HepG2 (cell line): ENCODE data around the gene MIDN. TPM values are rescaled to one million over a fixed set of nuclear protein-coding genes. Genes with fewer than 3 reads are reported as not detected.
A peak's percentile ranks its signal among the peaks of the same experiment; 100 is the strongest.

Source experiments
- ARNT ChIP-seq: fragments of 450-650 bp; IDR thresholded peaks from 2 replicates; pipeline ENCODE4 v1.6.1; 2017
- ATRX ChIP-seq: sonication (generic); formaldehyde crosslinking; IDR thresholded peaks from 2 replicates; pipeline ENCODE4 v1.4.0; 2020; ENCODE audit warnings: missing genetic modification reagents, borderline replicate concordance
- BRD4 ChIP-seq: sonication (generic); formaldehyde crosslinking; IDR thresholded peaks from 2 replicates; pipeline ENCODE4 v1.4.0; 2020; ENCODE audit warnings: missing genetic modification reagents
- ELF1 ChIP-seq: sonication (generic); formaldehyde crosslinking; IDR thresholded peaks from 2 replicates; pipeline ENCODE4 v1.4.0; 2020; ENCODE audit warnings: missing genetic modification reagents
- MXI1 ChIP-seq: IDR thresholded peaks from 3 replicates; pipeline ENCODE4 v1.6.1; 2012; ENCODE audit warnings: low read depth, low read length, inconsistent platforms, borderline replicate concordance
- MYC ChIP-seq: sonication (generic); formaldehyde crosslinking; IDR thresholded peaks from 2 replicates; pipeline ENCODE4 v1.9.0; 2021; ENCODE audit warnings: missing genetic modification reagents, borderline replicate concordance
- MYNN ChIP-seq: sonication (generic); formaldehyde crosslinking; IDR thresholded peaks from 2 replicates; pipeline ENCODE4 v1.4.0; 2020; ENCODE audit warnings: mild to moderate bottlenecking, low read depth, missing genetic modification reagents
- NFE2L1 ChIP-seq: sonication (generic); formaldehyde crosslinking; IDR thresholded peaks from 2 replicates; pipeline ENCODE4 v1.4.0; 2020; ENCODE audit warnings: missing genetic modification reagents, mild to moderate bottlenecking, borderline replicate concordance
- NR2F1 ChIP-seq, 2 experiments: fragments of 450-650 bp in 1 of 2; formaldehyde crosslinking in 1 of 2; IDR thresholded peaks; 2 replicates each; pipeline versions ENCODE4 v1.5.0 to v1.6.1; 2016 to 2020; ENCODE audit warnings: mild to moderate bottlenecking in 1 of 2, missing compliant biosample characterization in 1 of 2, missing genetic modification reagents in 1 of 2, moderate library complexity in 1 of 2
- SMAD1 ChIP-seq: sonication (generic); formaldehyde crosslinking; IDR thresholded peaks from 2 replicates; pipeline ENCODE4 v1.4.0; 2020; ENCODE audit warnings: missing genetic modification reagents, low read depth, mild to moderate bottlenecking, borderline replicate concordance
- TARDBP ChIP-seq: sonication (generic); formaldehyde crosslinking; IDR thresholded peaks from 2 replicates; pipeline ENCODE4 v1.8.0; 2022; ENCODE audit warnings: mild to moderate bottlenecking, missing genetic modification reagents
- ZNF264 ChIP-seq: sonication (generic); formaldehyde crosslinking; IDR thresholded peaks from 2 replicates; pipeline ENCODE4 v1.4.0; 2020; ENCODE audit warnings: missing genetic modification reagents
- ZNF567 ChIP-seq: sonication (generic); formaldehyde crosslinking; IDR thresholded peaks from 2 replicates; pipeline ENCODE4 v1.8.1; 2023; ENCODE audit warnings: mild to moderate bottlenecking, missing genetic modification reagents, borderline replicate concordance
- ZNF574 ChIP-seq: sonication (generic); formaldehyde crosslinking; IDR thresholded peaks from 2 replicates; pipeline ENCODE4 v1.4.0; 2020; ENCODE audit warnings: missing genetic modification reagents
- ZNF746 ChIP-seq: sonication (generic); formaldehyde crosslinking; IDR thresholded peaks from 2 replicates; pipeline ENCODE4 v1.8.0; 2022; ENCODE audit warnings: mild to moderate bottlenecking, missing genetic modification reagents
- polyA plus RNA-seq, 8 experiments: library from polyadenylated mRNA; depleted of rRNA in 3 of 8; stranded (reverse) in 7 of 8; unstranded in 1 of 8; fragments of >200 nt; fragmentation: Illumina TruSeq in 4 of 8; extraction: Trizol in 4 of 8; gene quantifications; 2 replicates each; pipeline versions ENCODE4 v1.2.1 to v1.2.3, GENCODE V29; 2011 to 2016; ENCODE audit warnings: low read depth in 4 of 8, missing spikeins in 1 of 8, mixed read lengths in 1 of 8; ENCODE audit not compliant: insufficient read depth in 1 of 8
- total RNA-seq, 5 experiments: library from RNA; depleted of rRNA; stranded (reverse); fragments of >200 nt; fragmentation: Illumina TruSeq; extraction: Trizol; gene quantifications; 2 replicates each; pipeline ENCODE4 v1.2.3, GENCODE V29; 2016; ENCODE audit warnings: low read depth in 1 of 5
- TF ChIP-seq, protein P1 (sequence below): sonication (generic); formaldehyde crosslinking; IDR thresholded peaks from 2 replicates; pipeline ENCODE4 v1.4.0; 2020; ENCODE audit warnings: missing genetic modification reagents
- TF ChIP-seq, protein P2 (sequence below): sonication (generic); formaldehyde crosslinking; IDR thresholded peaks from 2 replicates; pipeline ENCODE4 v1.4.0; 2020; ENCODE audit warnings: missing genetic modification reagents, borderline replicate concordance

Gene MIDN
- total and polyA plus RNA-seq, 2 of the 13 experiments (the other 11 are each of a cell fraction or from before 2014, with no cell fraction given) = 8.4 to 18.0 TPM

- 0 out of 2 replicates have a peak, but pooled peaks have one; percentile 27 for TF ChIP-seq ZNF574 (CRISPR knock-in tag)
- no peak for TF ChIP-seq ELF1 (CRISPR knock-in tag)
- no peak for TF ChIP-seq NFE2L1
- TF ChIP-seq ZNF567 (CRISPR knock-in tag) = no peak
- TF ChIP-seq, protein P1, sequence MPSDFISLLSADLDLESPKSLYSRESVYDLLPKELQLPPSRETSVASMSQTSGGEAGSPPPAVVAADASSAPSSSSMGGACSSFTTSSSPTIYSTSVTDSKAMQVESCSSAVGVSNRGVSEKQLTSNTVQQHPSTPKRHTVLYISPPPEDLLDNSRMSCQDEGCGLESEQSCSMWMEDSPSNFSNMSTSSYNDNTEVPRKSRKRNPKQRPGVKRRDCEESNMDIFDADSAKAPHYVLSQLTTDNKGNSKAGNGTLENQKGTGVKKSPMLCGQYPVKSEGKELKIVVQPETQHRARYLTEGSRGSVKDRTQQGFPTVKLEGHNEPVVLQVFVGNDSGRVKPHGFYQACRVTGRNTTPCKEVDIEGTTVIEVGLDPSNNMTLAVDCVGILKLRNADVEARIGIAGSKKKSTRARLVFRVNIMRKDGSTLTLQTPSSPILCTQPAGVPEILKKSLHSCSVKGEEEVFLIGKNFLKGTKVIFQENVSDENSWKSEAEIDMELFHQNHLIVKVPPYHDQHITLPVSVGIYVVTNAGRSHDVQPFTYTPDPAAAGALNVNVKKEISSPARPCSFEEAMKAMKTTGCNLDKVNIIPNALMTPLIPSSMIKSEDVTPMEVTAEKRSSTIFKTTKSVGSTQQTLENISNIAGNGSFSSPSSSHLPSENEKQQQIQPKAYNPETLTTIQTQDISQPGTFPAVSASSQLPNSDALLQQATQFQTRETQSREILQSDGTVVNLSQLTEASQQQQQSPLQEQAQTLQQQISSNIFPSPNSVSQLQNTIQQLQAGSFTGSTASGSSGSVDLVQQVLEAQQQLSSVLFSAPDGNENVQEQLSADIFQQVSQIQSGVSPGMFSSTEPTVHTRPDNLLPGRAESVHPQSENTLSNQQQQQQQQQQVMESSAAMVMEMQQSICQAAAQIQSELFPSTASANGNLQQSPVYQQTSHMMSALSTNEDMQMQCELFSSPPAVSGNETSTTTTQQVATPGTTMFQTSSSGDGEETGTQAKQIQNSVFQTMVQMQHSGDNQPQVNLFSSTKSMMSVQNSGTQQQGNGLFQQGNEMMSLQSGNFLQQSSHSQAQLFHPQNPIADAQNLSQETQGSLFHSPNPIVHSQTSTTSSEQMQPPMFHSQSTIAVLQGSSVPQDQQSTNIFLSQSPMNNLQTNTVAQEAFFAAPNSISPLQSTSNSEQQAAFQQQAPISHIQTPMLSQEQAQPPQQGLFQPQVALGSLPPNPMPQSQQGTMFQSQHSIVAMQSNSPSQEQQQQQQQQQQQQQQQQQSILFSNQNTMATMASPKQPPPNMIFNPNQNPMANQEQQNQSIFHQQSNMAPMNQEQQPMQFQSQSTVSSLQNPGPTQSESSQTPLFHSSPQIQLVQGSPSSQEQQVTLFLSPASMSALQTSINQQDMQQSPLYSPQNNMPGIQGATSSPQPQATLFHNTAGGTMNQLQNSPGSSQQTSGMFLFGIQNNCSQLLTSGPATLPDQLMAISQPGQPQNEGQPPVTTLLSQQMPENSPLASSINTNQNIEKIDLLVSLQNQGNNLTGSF (CRISPR knock-in tag) = no peak
- peak; percentile 63 to 81 for TF ChIP-seq NR2F1 (CRISPR knock-in tag; IDR thresholded peaks at IDR 0.05)
- no peak for TF ChIP-seq BRD4 (CRISPR knock-in tag)
- no peak for TF ChIP-seq ATRX (CRISPR knock-in tag)
- peak; percentile 28; the same call in 1 of the 2 replicates for TF ChIP-seq MYC
- no peak for TF ChIP-seq ZNF746 (CRISPR knock-in tag)
- no peak for TF ChIP-seq ARNT
- TF ChIP-seq, protein P2, sequence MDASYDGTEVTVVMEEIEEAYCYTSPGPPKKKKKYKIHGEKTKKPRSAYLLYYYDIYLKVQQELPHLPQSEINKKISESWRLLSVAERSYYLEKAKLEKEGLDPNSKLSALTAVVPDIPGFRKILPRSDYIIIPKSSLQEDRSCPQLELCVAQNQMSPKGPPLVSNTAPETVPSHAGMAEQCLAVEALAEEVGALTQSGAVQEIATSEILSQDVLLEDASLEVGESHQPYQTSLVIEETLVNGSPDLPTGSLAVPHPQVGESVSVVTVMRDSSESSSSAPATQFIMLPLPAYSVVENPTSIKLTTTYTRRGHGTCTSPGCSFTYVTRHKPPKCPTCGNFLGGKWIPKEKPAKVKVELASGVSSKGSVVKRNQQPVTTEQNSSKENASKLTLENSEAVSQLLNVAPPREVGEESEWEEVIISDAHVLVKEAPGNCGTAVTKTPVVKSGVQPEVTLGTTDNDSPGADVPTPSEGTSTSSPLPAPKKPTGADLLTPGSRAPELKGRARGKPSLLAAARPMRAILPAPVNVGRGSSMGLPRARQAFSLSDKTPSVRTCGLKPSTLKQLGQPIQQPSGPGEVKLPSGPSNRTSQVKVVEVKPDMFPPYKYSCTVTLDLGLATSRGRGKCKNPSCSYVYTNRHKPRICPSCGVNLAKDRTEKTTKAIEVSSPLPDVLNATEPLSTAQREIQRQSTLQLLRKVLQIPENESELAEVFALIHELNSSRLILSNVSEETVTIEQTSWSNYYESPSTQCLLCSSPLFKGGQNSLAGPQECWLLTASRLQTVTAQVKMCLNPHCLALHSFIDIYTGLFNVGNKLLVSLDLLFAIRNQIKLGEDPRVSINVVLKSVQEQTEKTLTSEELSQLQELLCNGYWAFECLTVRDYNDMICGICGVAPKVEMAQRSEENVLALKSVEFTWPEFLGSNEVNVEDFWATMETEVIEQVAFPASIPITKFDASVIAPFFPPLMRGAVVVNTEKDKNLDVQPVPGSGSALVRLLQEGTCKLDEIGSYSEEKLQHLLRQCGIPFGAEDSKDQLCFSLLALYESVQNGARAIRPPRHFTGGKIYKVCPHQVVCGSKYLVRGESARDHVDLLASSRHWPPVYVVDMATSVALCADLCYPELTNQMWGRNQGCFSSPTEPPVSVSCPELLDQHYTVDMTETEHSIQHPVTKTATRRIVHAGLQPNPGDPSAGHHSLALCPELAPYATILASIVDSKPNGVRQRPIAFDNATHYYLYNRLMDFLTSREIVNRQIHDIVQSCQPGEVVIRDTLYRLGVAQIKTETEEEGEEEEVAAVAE (CRISPR knock-in tag) = 0 out of 2 replicates have a peak, but pooled peaks have one; percentile 60
- no peak for TF ChIP-seq SMAD1 (CRISPR knock-in tag)
- peak; percentile 31; the same call in 1 of the 3 replicates for TF ChIP-seq MXI1
- TF ChIP-seq ZNF264 = no peak
- TF ChIP-seq TARDBP (CRISPR knock-in tag) = no peak
- no peak for TF ChIP-seq MYNN (CRISPR knock-in tag)
Measured at GRCh38 chr19:1261798-1262622, 13.6 kb downstream of the MIDN start (continued).
